OCI-LY1 (cell line): ENCODE data around the gene RFPL2.
A peak's percentile ranks its signal among the peaks of the same experiment; 100 is the strongest.

Experiments used
- H2AFZ ChIP-seq: fragments of 200-600 bp; sonication (generic), shearing (Covaris generic); 2 replicates; pipeline ENCODE4 v1.6.0; 2014; ENCODE audit warnings: antibody characterized with exemption, mild to moderate bottlenecking, low read length
- H3F3A ChIP-seq: fragments of 200-600 bp; sonication (generic), shearing (Covaris generic); 2 replicates; pipeline ENCODE4 v1.6.0; 2014; ENCODE audit warnings: mild to moderate bottlenecking, antibody characterized with exemption, low read length, moderate library complexity; ENCODE audit not compliant: insufficient read depth
- H3K27ac ChIP-seq: fragments of 200-600 bp; sonication (generic); 2 replicates; pipeline ENCODE4 v1.5.1; 2014; ENCODE audit warnings: low read length, mixed run types, mild to moderate bottlenecking, low read depth; ENCODE audit not compliant: poor library complexity, severe bottlenecking
- H3K27me3 ChIP-seq: fragments of 200-600 bp; sonication (generic); 2 replicates; pipeline ENCODE4 v1.6.0; 2014; ENCODE audit warnings: antibody characterized with exemption, mild to moderate bottlenecking, low read length, moderate library complexity; ENCODE audit not compliant: insufficient read depth
- H3K36me3 ChIP-seq: fragments of 200-600 bp; sonication (generic); 2 replicates; pipeline ENCODE4 v1.6.1; 2014; ENCODE audit warnings: mild to moderate bottlenecking, antibody characterized with exemption, low read length, moderate library complexity, mixed read lengths; ENCODE audit not compliant: insufficient read depth
- H3K4me1 ChIP-seq: fragments of 200-600 bp; sonication (generic); 2 replicates; pipeline ENCODE4 v1.5.1; 2014; ENCODE audit warnings: mild to moderate bottlenecking, low read length, moderate library complexity; ENCODE audit not compliant: insufficient read depth, severe bottlenecking
- H3K4me2 ChIP-seq: fragments of 200-600 bp; sonication (generic), shearing (Covaris generic); 2 replicates; pipeline ENCODE4 v1.6.1; 2014; ENCODE audit warnings: low read length
- H3K4me3 ChIP-seq: fragments of 200-600 bp; sonication (generic); 2 replicates; pipeline ENCODE4 v1.5.1; 2014; ENCODE audit warnings: low read length, low read depth, mild to moderate bottlenecking, mixed read lengths; ENCODE audit not compliant: poor library complexity, severe bottlenecking
- H3K79me2 ChIP-seq: fragments of 200-600 bp; shearing (Covaris generic); 2 replicates; pipeline ENCODE4 v1.6.1; 2016; ENCODE audit warnings: mixed run types, low read length, mixed read lengths; ENCODE audit not compliant: insufficient read depth
- H3K9ac ChIP-seq: fragments of 200-600 bp; sonication (generic), shearing (Covaris generic); 2 replicates; pipeline ENCODE4 v1.6.1; 2014; ENCODE audit warnings: mild to moderate bottlenecking, low read length, mixed read lengths
- H3K9me2 ChIP-seq: fragments of 200-600 bp; sonication (generic), shearing (Covaris generic); 2 replicates; pipeline ENCODE4 v1.6.1; 2014; ENCODE audit warnings: low read depth, mild to moderate bottlenecking, low read length, mixed read lengths
- H3K9me3 ChIP-seq: fragments of 200-600 bp; shearing (Covaris generic); 2 replicates; pipeline ENCODE4 v1.6.1; 2014; ENCODE audit warnings: low read length, mixed read lengths
- H4K20me1 ChIP-seq: fragments of 200-600 bp; sonication (generic), shearing (Covaris generic); 2 replicates; pipeline ENCODE4 v1.6.0; 2016; ENCODE audit warnings: mild to moderate bottlenecking, low read length; ENCODE audit not compliant: insufficient read depth
- CTCF ChIP-seq: fragments of 200-600 bp; sonication (generic), shearing (Covaris generic); IDR thresholded peaks from 2 replicates; pipeline ENCODE4 v1.5.1; 2017; ENCODE audit warnings: mild to moderate bottlenecking, antibody characterized with exemption, low read length, moderate library complexity, mixed read lengths
- EZH2 ChIP-seq: fragments of 200-600 bp; sonication (generic), shearing (Covaris generic); IDR thresholded peaks from 2 replicates; pipeline ENCODE4 v1.8.0; 2017; ENCODE audit warnings: borderline replicate concordance, mixed run types, mild to moderate bottlenecking, antibody characterized with exemption, low read length, moderate library complexity, mixed read lengths

Gene RFPL2

DNA sequence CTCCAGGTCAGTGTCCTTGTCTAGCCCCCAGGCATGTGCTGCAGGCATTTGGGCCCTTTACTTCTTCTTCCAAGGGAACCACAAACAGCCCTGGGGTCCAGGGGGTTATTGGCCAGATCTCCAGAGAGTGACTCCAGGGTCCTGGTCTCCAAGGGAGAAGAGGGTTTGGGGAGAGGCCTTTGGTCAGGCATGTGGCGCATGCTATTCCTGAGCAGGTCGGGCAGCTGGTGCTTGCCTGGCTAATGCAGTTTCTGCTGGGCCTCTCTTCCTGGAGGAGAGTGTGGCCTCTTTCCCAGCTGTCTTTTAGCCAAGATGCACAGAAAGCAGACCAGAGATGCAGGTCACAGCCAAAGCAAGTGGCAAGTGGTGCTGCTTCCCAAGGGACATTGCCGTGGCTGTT, 3.8 kb upstream of the RFPL2 start:
- TF ChIP-seq CTCF = no peak
- no peak for TF ChIP-seq EZH2
- Histone ChIP-seq H3K27ac (no peak overlapping the region), H3K4me1 (no peaks in the 10 kb centered on the region), H3K9me3 (no peaks in the 10 kb centered on the region), H3K27me3 (no peaks in the 10 kb centered on the region), H3K4me2 (no peak overlapping the region), H3K9ac (no peak overlapping the region), H3F3A (no peaks in the 10 kb centered on the region), H4K20me1 (no peaks in the 10 kb centered on the region), H3K79me2 (no peaks in the 10 kb centered on the region), H3K9me2 (no peaks in the 10 kb centered on the region), H2AFZ (no peak overlapping the region), H3K36me3 (no peaks in the 10 kb centered on the region), H3K4me3 (no peak overlapping the region)

DNA sequence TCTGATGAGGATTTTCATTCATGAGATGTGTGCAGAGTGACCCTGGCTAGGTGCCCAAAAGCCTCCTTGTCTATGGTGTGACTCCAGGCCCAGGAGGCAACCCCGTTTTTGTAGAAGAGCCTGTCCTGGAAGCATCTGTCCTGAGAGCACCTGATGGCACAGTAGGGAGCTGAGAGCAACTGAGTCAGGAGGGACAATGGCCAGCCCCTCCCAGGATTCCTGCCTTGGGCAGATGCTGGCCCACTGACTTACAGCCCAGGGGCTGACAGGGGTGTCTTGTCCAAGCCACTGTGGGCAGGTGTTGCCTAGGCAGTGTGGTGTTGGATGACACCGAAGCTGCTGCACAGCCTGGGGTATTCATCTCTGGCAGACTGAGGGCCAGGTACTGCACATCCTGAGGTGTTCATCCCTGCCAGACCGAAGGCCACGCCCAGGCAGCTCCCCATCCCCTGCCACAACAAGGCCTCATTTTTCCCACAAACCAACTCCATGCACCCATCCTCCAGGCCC, 3.2 kb upstream of the RFPL2 start:
- no peak for TF ChIP-seq CTCF
- no peak for TF ChIP-seq EZH2
- Histone ChIP-seq H3K27me3 (no peaks in the 10 kb centered on the region), H3K4me1 (no peaks in the 10 kb centered on the region), H3K27ac (no peak overlapping the region), H3K4me3 (no peak overlapping the region), H3K79me2 (no peaks in the 10 kb centered on the region), H3K9me3 (no peaks in the 10 kb centered on the region), H3F3A (no peaks in the 10 kb centered on the region), H3K9me2 (no peaks in the 10 kb centered on the region), H4K20me1 (no peaks in the 10 kb centered on the region), H3K4me2 (no peak overlapping the region), H3K36me3 (no peaks in the 10 kb centered on the region), H3K9ac (no peak overlapping the region), H2AFZ (no peak overlapping the region)

- Histone ChIP-seq H3K4me3 (no peak overlapping the region), H3K79me2 (no peaks in the 10 kb centered on the region), H3K9me2 (no peaks in the 10 kb centered on the region), H3K27ac (no peak overlapping the region), H3K36me3 (no peaks in the 10 kb centered on the region), H4K20me1 (no peaks in the 10 kb centered on the region), H3K4me1 (no peaks in the 10 kb centered on the region), H3K9ac (no peak overlapping the region), H3K9me3 (no peaks in the 10 kb centered on the region), H3K27me3 (no peaks in the 10 kb centered on the region), H2AFZ (no peak overlapping the region), H3F3A (no peaks in the 10 kb centered on the region), H3K4me2 (no peak overlapping the region)
- TF ChIP-seq EZH2 (no peak), CTCF (peak; percentile 61)
Measured at GRCh38 chr22:32206774-32207758, 2.2 kb upstream of the RFPL2 start.
